K562 (cell line): ENCODE results near the gene MAP3K2. TPM values are rescaled to one million over a fixed set of nuclear protein-coding genes. Genes with fewer than 3 reads are reported as not detected.

ENCODE experiments used
- GABPB1 ChIP-seq: sonication (generic); formaldehyde crosslinking; IDR thresholded peaks from 2 replicates; pipeline ENCODE4 v1.8.0; 2022; ENCODE audit warnings: mild to moderate bottlenecking, missing genetic modification reagents
- ZSCAN29 ChIP-seq: fragments of 450-650 bp; IDR thresholded peaks from 2 replicates; pipeline ENCODE4 v1.6.1; 2017
- polyA plus RNA-seq, 8 experiments: library from polyadenylated mRNA; depleted of rRNA in 4 of 8; stranded (reverse) in 5 of 8; unstranded in 3 of 8; fragments of >200 nt; fragmentation: Nextera tagmentation in 2 of 8; fragmentation: Illumina TruSeq in 1 of 8; extraction: Ambion mirVana in 2 of 8; extraction: Trizol in 1 of 8; gene quantifications; 2 replicates each; pipeline versions ENCODE4 v1.2.1 to v1.2.3, GENCODE V29; 2011 to 2014; ENCODE audit warnings: inconsistent platforms in 1 of 8, missing spikeins in 1 of 8
- total RNA-seq, 7 experiments: library from RNA; depleted of rRNA in 6 of 7; stranded (reverse); fragments of >200 nt in 6 of 7; fragmentation: Illumina TruSeq in 2 of 7; extraction: Trizol in 2 of 7; gene quantifications; 2 replicates each; pipeline versions ENCODE4 v1.2.1 to v1.2.3, GENCODE V29; 2011 to 2021; ENCODE audit warnings: low replicate concordance in 1 of 7
- TF ChIP-seq, protein P1 (sequence below), 2 experiments: IDR thresholded peaks; 2 replicates each; pipeline ENCODE4 v1.6.1; 2012; ENCODE audit warnings: improper control_type of control experiment in 2 of 2, low read depth in 2 of 2, low read length in 2 of 2, borderline replicate concordance in 1 of 2
- TF ChIP-seq, protein P2 (sequence below): fragments of 450-650 bp; IDR thresholded peaks from 2 replicates; pipeline ENCODE4 v1.6.1; 2016; ENCODE audit warnings: mild to moderate bottlenecking, moderate library complexity
- TF ChIP-seq, protein P3 (sequence below): sonication (generic); formaldehyde crosslinking; IDR thresholded peaks from 2 replicates; pipeline ENCODE4 v1.8.0; 2022; ENCODE audit warnings: mild to moderate bottlenecking, missing genetic modification reagents
- TF ChIP-seq, protein P4 (sequence below): fragments of 450-650 bp; IDR thresholded peaks from 2 replicates; pipeline ENCODE4 v1.6.1; 2014; ENCODE audit warnings: low read depth, mild to moderate bottlenecking, moderate library complexity, borderline replicate concordance

The MAP3K2 gene
- total and polyA plus RNA-seq, 9 of the 15 experiments (the other 6 are each of a cell fraction or from before 2014, with no cell fraction given): 1.2 to 14.2 (median 5.7) TPM

DNA sequence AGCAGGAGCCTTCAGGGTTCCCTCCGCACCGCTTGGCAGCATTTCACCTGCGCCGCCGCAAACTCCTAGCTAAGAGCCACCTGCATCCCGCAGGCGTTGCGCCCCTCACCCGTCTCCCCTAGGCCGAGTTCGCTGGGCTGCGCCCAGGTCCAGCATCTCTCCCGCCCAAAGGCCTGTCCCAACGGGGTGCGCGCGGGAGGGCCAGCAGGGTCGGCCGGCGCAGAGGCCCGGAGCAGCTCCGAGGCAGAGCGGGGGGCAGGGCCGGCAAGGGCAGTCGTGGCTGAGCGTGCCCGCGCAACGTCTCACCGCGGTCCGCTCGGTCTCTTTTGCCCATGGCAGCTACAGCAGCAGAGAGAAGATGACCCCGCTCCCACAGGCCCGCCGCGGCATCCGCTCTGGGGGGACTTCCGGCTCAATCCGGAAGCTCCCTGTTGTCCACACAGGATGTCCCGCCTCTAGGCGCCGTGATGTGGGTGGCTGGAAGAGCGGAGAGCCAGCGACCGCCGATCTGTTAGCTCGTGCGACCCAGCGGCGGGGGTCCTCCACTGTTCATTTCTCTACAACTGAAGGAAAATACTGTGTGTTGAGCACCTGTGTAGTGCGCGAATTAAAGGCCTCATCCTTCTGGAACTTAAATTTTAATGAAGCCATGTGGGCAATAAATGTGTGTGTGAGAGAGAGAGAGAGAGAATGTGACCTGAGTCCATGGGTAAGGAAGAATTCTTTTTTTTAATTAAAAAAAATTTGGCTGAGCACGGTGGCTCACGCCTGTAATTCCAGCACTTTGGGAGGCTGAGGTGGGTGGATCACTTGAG is 93.8 kb downstream of the MAP3K2 start, which contains the start of gene ERCC3 (continued):
- TF ChIP-seq, protein P1, sequence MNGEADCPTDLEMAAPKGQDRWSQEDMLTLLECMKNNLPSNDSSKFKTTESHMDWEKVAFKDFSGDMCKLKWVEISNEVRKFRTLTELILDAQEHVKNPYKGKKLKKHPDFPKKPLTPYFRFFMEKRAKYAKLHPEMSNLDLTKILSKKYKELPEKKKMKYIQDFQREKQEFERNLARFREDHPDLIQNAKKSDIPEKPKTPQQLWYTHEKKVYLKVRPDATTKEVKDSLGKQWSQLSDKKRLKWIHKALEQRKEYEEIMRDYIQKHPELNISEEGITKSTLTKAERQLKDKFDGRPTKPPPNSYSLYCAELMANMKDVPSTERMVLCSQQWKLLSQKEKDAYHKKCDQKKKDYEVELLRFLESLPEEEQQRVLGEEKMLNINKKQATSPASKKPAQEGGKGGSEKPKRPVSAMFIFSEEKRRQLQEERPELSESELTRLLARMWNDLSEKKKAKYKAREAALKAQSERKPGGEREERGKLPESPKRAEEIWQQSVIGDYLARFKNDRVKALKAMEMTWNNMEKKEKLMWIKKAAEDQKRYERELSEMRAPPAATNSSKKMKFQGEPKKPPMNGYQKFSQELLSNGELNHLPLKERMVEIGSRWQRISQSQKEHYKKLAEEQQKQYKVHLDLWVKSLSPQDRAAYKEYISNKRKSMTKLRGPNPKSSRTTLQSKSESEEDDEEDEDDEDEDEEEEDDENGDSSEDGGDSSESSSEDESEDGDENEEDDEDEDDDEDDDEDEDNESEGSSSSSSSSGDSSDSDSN (IDR thresholded peaks at IDR 0.05; ENCODE audit: borderline replicate concordance in 1 of 2, low read depth in 2 of 2, low read length in 2 of 2): 0 out of 4 replicates have a peak, but pooled peaks of 1 of the 2 experiments have one; percentile 41
- TF ChIP-seq, protein P2, sequence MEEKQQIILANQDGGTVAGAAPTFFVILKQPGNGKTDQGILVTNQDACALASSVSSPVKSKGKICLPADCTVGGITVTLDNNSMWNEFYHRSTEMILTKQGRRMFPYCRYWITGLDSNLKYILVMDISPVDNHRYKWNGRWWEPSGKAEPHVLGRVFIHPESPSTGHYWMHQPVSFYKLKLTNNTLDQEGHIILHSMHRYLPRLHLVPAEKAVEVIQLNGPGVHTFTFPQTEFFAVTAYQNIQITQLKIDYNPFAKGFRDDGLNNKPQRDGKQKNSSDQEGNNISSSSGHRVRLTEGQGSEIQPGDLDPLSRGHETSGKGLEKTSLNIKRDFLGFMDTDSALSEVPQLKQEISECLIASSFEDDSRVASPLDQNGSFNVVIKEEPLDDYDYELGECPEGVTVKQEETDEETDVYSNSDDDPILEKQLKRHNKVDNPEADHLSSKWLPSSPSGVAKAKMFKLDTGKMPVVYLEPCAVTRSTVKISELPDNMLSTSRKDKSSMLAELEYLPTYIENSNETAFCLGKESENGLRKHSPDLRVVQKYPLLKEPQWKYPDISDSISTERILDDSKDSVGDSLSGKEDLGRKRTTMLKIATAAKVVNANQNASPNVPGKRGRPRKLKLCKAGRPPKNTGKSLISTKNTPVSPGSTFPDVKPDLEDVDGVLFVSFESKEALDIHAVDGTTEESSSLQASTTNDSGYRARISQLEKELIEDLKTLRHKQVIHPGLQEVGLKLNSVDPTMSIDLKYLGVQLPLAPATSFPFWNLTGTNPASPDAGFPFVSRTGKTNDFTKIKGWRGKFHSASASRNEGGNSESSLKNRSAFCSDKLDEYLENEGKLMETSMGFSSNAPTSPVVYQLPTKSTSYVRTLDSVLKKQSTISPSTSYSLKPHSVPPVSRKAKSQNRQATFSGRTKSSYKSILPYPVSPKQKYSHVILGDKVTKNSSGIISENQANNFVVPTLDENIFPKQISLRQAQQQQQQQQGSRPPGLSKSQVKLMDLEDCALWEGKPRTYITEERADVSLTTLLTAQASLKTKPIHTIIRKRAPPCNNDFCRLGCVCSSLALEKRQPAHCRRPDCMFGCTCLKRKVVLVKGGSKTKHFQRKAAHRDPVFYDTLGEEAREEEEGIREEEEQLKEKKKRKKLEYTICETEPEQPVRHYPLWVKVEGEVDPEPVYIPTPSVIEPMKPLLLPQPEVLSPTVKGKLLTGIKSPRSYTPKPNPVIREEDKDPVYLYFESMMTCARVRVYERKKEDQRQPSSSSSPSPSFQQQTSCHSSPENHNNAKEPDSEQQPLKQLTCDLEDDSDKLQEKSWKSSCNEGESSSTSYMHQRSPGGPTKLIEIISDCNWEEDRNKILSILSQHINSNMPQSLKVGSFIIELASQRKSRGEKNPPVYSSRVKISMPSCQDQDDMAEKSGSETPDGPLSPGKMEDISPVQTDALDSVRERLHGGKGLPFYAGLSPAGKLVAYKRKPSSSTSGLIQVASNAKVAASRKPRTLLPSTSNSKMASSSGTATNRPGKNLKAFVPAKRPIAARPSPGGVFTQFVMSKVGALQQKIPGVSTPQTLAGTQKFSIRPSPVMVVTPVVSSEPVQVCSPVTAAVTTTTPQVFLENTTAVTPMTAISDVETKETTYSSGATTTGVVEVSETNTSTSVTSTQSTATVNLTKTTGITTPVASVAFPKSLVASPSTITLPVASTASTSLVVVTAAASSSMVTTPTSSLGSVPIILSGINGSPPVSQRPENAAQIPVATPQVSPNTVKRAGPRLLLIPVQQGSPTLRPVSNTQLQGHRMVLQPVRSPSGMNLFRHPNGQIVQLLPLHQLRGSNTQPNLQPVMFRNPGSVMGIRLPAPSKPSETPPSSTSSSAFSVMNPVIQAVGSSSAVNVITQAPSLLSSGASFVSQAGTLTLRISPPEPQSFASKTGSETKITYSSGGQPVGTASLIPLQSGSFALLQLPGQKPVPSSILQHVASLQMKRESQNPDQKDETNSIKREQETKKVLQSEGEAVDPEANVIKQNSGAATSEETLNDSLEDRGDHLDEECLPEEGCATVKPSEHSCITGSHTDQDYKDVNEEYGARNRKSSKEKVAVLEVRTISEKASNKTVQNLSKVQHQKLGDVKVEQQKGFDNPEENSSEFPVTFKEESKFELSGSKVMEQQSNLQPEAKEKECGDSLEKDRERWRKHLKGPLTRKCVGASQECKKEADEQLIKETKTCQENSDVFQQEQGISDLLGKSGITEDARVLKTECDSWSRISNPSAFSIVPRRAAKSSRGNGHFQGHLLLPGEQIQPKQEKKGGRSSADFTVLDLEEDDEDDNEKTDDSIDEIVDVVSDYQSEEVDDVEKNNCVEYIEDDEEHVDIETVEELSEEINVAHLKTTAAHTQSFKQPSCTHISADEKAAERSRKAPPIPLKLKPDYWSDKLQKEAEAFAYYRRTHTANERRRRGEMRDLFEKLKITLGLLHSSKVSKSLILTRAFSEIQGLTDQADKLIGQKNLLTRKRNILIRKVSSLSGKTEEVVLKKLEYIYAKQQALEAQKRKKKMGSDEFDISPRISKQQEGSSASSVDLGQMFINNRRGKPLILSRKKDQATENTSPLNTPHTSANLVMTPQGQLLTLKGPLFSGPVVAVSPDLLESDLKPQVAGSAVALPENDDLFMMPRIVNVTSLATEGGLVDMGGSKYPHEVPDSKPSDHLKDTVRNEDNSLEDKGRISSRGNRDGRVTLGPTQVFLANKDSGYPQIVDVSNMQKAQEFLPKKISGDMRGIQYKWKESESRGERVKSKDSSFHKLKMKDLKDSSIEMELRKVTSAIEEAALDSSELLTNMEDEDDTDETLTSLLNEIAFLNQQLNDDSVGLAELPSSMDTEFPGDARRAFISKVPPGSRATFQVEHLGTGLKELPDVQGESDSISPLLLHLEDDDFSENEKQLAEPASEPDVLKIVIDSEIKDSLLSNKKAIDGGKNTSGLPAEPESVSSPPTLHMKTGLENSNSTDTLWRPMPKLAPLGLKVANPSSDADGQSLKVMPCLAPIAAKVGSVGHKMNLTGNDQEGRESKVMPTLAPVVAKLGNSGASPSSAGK: peak; percentile 61; the same call in 1 of the 2 replicates
- no peak for TF ChIP-seq ZSCAN29
- TF ChIP-seq GABPB1 (CRISPR knock-in tag): peak; percentile 93
- TF ChIP-seq, protein P3, sequence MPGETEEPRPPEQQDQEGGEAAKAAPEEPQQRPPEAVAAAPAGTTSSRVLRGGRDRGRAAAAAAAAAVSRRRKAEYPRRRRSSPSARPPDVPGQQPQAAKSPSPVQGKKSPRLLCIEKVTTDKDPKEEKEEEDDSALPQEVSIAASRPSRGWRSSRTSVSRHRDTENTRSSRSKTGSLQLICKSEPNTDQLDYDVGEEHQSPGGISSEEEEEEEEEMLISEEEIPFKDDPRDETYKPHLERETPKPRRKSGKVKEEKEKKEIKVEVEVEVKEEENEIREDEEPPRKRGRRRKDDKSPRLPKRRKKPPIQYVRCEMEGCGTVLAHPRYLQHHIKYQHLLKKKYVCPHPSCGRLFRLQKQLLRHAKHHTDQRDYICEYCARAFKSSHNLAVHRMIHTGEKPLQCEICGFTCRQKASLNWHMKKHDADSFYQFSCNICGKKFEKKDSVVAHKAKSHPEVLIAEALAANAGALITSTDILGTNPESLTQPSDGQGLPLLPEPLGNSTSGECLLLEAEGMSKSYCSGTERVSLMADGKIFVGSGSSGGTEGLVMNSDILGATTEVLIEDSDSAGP (CRISPR knock-in tag): no peak
- TF ChIP-seq, protein P4, sequence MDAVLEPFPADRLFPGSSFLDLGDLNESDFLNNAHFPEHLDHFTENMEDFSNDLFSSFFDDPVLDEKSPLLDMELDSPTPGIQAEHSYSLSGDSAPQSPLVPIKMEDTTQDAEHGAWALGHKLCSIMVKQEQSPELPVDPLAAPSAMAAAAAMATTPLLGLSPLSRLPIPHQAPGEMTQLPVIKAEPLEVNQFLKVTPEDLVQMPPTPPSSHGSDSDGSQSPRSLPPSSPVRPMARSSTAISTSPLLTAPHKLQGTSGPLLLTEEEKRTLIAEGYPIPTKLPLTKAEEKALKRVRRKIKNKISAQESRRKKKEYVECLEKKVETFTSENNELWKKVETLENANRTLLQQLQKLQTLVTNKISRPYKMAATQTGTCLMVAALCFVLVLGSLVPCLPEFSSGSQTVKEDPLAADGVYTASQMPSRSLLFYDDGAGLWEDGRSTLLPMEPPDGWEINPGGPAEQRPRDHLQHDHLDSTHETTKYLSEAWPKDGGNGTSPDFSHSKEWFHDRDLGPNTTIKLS: no peak
